H9 (cell line): ENCODE results near the gene DMD. TPM values are rescaled to one million over a fixed set of nuclear protein-coding genes. Genes with fewer than 3 reads are reported as not detected.

Experiments
- DNase-seq: peaks from one replicate; pipeline ENCODE4 v3.0.0-alpha.2; 2017
- H2AFZ ChIP-seq: one replicate; pipeline ENCODE4 v1.6.1; 2013; ENCODE audit warnings: mild to moderate bottlenecking, low read length, control low read depth, moderate library complexity
- H2AK5ac ChIP-seq: 2 replicates; pipeline ENCODE4 v1.6.1; 2013; ENCODE audit warnings: low read length, control low read depth, mixed read lengths; ENCODE audit not compliant: insufficient read length
- H2BK120ac ChIP-seq: one replicate; pipeline ENCODE4 v1.6.1; 2013; ENCODE audit warnings: low read depth, mild to moderate bottlenecking, low read length, control low read depth, inconsistent platforms; ENCODE audit not compliant: poor library complexity, severe bottlenecking
- H2BK12ac ChIP-seq: 2 replicates; pipeline ENCODE4 v1.6.1; 2013; ENCODE audit warnings: low read length, control low read depth, mixed read lengths, low read depth; ENCODE audit not compliant: insufficient read length
- H2BK15ac ChIP-seq: 2 replicates; pipeline ENCODE4 v1.6.1; 2013; ENCODE audit warnings: low read depth, low read length, control low read depth
- H2BK20ac ChIP-seq: one replicate; pipeline ENCODE4 v1.6.1; 2013; ENCODE audit warnings: low read depth, mild to moderate bottlenecking, low read length, control low read depth, inconsistent platforms; ENCODE audit not compliant: poor library complexity, severe bottlenecking
- H2BK5ac ChIP-seq: 2 replicates; pipeline ENCODE4 v1.6.1; 2013; ENCODE audit warnings: low read length, control low read depth, mixed read lengths; ENCODE audit not compliant: insufficient read length
- H3K14ac ChIP-seq: 2 replicates; pipeline ENCODE4 v1.6.1; 2013; ENCODE audit warnings: low read length, control low read depth; ENCODE audit not compliant: insufficient read depth
- H3K18ac ChIP-seq: 2 replicates; pipeline ENCODE4 v1.6.1; 2013; ENCODE audit warnings: low read depth, mild to moderate bottlenecking, mixed read lengths, low read length, control low read depth; ENCODE audit not compliant: insufficient read length
- H3K23ac ChIP-seq: 2 replicates; pipeline ENCODE4 v1.6.1; 2013; ENCODE audit warnings: low read length, control low read depth, mixed read lengths, low read depth; ENCODE audit not compliant: insufficient read length
- H3K23me2 ChIP-seq: 2 replicates; pipeline ENCODE4 v1.6.1; 2013; ENCODE audit warnings: low read depth, mild to moderate bottlenecking, mixed read lengths, low read length, control low read depth; ENCODE audit not compliant: insufficient read length, poor library complexity, severe bottlenecking
- H3K27ac ChIP-seq: 2 replicates; pipeline ENCODE4 v1.5.1; 2013; ENCODE audit warnings: low read length, control low read depth, mixed read lengths, low read depth; ENCODE audit not compliant: insufficient read length
- H3K27me3 ChIP-seq: 2 replicates; pipeline ENCODE4 v1.6.1; 2013; ENCODE audit warnings: low read length, control low read depth, inconsistent platforms; ENCODE audit not compliant: insufficient read depth
- H3K4ac ChIP-seq: 2 replicates; pipeline ENCODE4 v1.6.1; 2013; ENCODE audit warnings: low read depth, mild to moderate bottlenecking, control low read depth, inconsistent platforms, low read length, moderate library complexity
- H3K4me1 ChIP-seq: 2 replicates; pipeline ENCODE4 v1.6.1; 2013; ENCODE audit warnings: low read length, control low read depth, inconsistent platforms; ENCODE audit not compliant: insufficient read depth
- H3K4me2 ChIP-seq: 2 replicates; pipeline ENCODE4 v1.6.1; 2013; ENCODE audit warnings: low read length, control low read depth, mixed read lengths; ENCODE audit not compliant: insufficient read length, insufficient read depth
- H3K56ac ChIP-seq: 2 replicates; pipeline ENCODE4 v1.6.1; 2013; ENCODE audit warnings: low read depth, mild to moderate bottlenecking, mixed read lengths, low read length, control low read depth; ENCODE audit not compliant: insufficient read length
- H3K79me1 ChIP-seq: 2 replicates; pipeline ENCODE4 v1.6.1; 2013; ENCODE audit warnings: low read depth, mild to moderate bottlenecking, moderate library complexity, low read length, control low read depth, inconsistent platforms; ENCODE audit not compliant: insufficient read depth, poor library complexity, severe bottlenecking
- H3K79me2 ChIP-seq: 2 replicates; pipeline ENCODE4 v1.6.1; 2013; ENCODE audit warnings: low read length, control low read depth, inconsistent platforms; ENCODE audit not compliant: insufficient read depth
- H3K9ac ChIP-seq: 2 replicates; pipeline ENCODE4 v1.6.1; 2013; ENCODE audit warnings: low read length, control low read depth, mixed read lengths; ENCODE audit not compliant: insufficient read length; ENCODE audit errors: extremely low read depth
- H3K9me3 ChIP-seq: one replicate; pipeline ENCODE4 v1.6.1; 2013; ENCODE audit warnings: low read depth, low read length, inconsistent platforms; ENCODE audit not compliant: control insufficient read depth
- H3T11ph ChIP-seq: one replicate; pipeline ENCODE4 v1.6.1; 2013; ENCODE audit warnings: mild to moderate bottlenecking, low read length, control low read depth, inconsistent platforms
- H4K20me1 ChIP-seq: one replicate; pipeline ENCODE4 v1.6.1; 2013; ENCODE audit not compliant: control insufficient read depth, insufficient read length, insufficient read depth
- H4K5ac ChIP-seq: 2 replicates; pipeline ENCODE4 v1.6.1; 2013; ENCODE audit warnings: low read depth, mild to moderate bottlenecking, mixed read lengths, low read length, control low read depth; ENCODE audit not compliant: insufficient read length
- H4K8ac ChIP-seq: replicated peaks from 2 replicates; pipeline ENCODE4 v1.6.1; 2013; ENCODE audit warnings: low read length, control low read depth, mixed read lengths, low read depth; ENCODE audit not compliant: insufficient read length
- H4K91ac ChIP-seq: 2 replicates; pipeline ENCODE4 v1.6.1; 2013; ENCODE audit warnings: low read depth, mild to moderate bottlenecking, moderate library complexity, mixed read lengths, low read length, control low read depth; ENCODE audit not compliant: insufficient read length
- H3K27ac Mint-ChIP-seq, 3 experiments: 2 replicates in 2 of 3; 3 replicates in 1 of 3; pipeline ENCODE4 v1.8.0; 2020 to 2021; ENCODE audit warnings: mixed read lengths in 3 of 3, mild to moderate bottlenecking in 1 of 3, moderate library complexity in 1 of 3
- H3K27me3 Mint-ChIP-seq: 2 replicates; pipeline ENCODE4 v1.8.0; 2021; ENCODE audit warnings: low read depth, mild to moderate bottlenecking, moderate library complexity, mixed read lengths
- H3K36me3 Mint-ChIP-seq, 3 experiments: 2 replicates in 2 of 3; 3 replicates in 1 of 3; pipeline ENCODE4 v1.8.0; 2020 to 2021; ENCODE audit warnings: low read depth in 3 of 3, mixed read lengths in 3 of 3; ENCODE audit not compliant: insufficient read depth in 1 of 3
- H3K4me1 Mint-ChIP-seq, 2 experiments: 2 replicates each; pipeline ENCODE4 v1.8.0; 2020; ENCODE audit warnings: mixed read lengths in 2 of 2
- H3K4me3 Mint-ChIP-seq, 2 experiments: 2 replicates in 1 of 2; 3 replicates in 1 of 2; pipeline ENCODE4 v1.8.0; 2020 to 2021; ENCODE audit warnings: mild to moderate bottlenecking in 2 of 2, mixed read lengths in 2 of 2, moderate library complexity in 1 of 2
- H3K9me3 Mint-ChIP-seq, 2 experiments: 2 replicates in 1 of 2; 3 replicates in 1 of 2; pipeline ENCODE4 v1.8.0; 2020; ENCODE audit warnings: mild to moderate bottlenecking in 2 of 2, mixed read lengths in 2 of 2, moderate library complexity in 1 of 2
- whole genome bisulfite sequencing: extraction: QIAGEN DNeasy Blood & Tissue Kit; methylation state at CpG from one replicate; pipeline ENCODE4 v1.1.7; 2013; ENCODE audit warnings: missing lambda C conversion rate, low lambda C conversion rate, mixed read lengths; ENCODE audit not compliant: insufficient read length; ENCODE audit errors: extremely low coverage; 5-methylcytosine and 5-hydroxymethylcytosine counted together
- total RNA-seq: library from RNA; stranded (reverse); gene quantifications from 2 replicates; pipeline ENCODE4 v1.2.1, GENCODE V29; 2021
- TF ChIP-seq, protein P1 (sequence below): fragments of 200-600 bp; sonication (generic); conservative IDR thresholded peaks from 3 replicates; pipeline ENCODE4 v1.8.0; 2021; ENCODE audit warnings: antibody characterized with exemption, mild to moderate bottlenecking

Gene DMD
- total RNA-seq, 1 experiment from 2014 or later = 3.8 TPM

DNA sequence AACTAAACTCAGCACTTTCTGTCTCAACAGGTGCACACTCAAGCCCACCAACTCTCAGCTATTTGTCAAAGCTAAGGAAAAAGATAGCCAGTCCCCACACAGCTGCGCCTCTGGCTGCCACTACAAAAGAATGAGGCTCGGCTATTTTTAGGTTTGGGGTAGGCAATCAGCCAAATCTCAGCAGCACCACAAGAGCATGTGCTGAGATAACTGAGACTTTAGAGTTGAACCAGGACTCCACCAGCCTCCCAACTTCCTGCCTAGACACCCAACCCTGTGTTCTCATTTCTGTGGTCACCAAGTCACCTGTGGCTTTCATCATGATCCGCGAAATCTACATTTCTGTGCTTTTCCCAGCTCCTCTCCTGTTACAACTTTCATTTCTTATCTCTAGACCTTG lies 28.0 kb downstream of the DMD start:
- Histone ChIP-seq H2BK20ac (no peak overlapping the region), H3K4ac (no peak overlapping the region), H3K9ac (no peak overlapping the region), H3K79me1 (no peaks in the 10 kb centered on the region), H2AFZ (peak overlapping the region; percentile 3), H3K56ac (no peak overlapping the region), H3K27ac (no peak overlapping the region), H3K23ac (no peak overlapping the region), H3K9me3 (no peaks in the 10 kb centered on the region), H3T11ph (no peak overlapping the region), H4K20me1 (no peaks in the 10 kb centered on the region), H3K79me2 (no peaks in the 10 kb centered on the region), H3K4me1 (no peaks in the 10 kb centered on the region; the same call in 1 of the 2 replicates), H4K91ac (no peak overlapping the region), H2BK120ac (no peak overlapping the region), H3K18ac (no peak overlapping the region), H3K23me2 (no peaks in the 10 kb centered on the region), H3K27me3 (no peaks in the 10 kb centered on the region; the same call in 1 of the 2 replicates), H2BK5ac (no peak overlapping the region), H2BK15ac (no peak overlapping the region), H2AK5ac (no peak overlapping the region), H2BK12ac (peak overlapping the region; percentile 62), H3K14ac (no peak overlapping the region; the same call in 1 of the 2 replicates), H4K5ac (no peak overlapping the region), H4K8ac (no peak overlapping the region), H3K4me2 (no peak overlapping the region)
- H3K36me3 Mint-ChIP-seq = no peaks in the 10 kb centered on the region; a peak in 1 of 7 replicates
- peaks cover 26% of the 10 kb centered on the region for H3K27me3 Mint-ChIP-seq
- TF ChIP-seq, protein P1, sequence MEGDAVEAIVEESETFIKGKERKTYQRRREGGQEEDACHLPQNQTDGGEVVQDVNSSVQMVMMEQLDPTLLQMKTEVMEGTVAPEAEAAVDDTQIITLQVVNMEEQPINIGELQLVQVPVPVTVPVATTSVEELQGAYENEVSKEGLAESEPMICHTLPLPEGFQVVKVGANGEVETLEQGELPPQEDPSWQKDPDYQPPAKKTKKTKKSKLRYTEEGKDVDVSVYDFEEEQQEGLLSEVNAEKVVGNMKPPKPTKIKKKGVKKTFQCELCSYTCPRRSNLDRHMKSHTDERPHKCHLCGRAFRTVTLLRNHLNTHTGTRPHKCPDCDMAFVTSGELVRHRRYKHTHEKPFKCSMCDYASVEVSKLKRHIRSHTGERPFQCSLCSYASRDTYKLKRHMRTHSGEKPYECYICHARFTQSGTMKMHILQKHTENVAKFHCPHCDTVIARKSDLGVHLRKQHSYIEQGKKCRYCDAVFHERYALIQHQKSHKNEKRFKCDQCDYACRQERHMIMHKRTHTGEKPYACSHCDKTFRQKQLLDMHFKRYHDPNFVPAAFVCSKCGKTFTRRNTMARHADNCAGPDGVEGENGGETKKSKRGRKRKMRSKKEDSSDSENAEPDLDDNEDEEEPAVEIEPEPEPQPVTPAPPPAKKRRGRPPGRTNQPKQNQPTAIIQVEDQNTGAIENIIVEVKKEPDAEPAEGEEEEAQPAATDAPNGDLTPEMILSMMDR = no peak
- 0 out of 7 replicates have a peak overlapping the region, but pooled peaks of 1 of the 3 experiments have one; percentile 2 for H3K27ac Mint-ChIP-seq
- H3K4me3 Mint-ChIP-seq = no peak overlapping the region
- peaks cover 29% of the 10 kb centered on the region in 2 experiments for H3K4me1 Mint-ChIP-seq
- no peak for DNase-seq
- no CpG with 5 or more reads among the region's 4 CpGs for WGBS
- peaks cover 4 to 11% of the 10 kb centered on the region in 2 experiments; a peak in 4 of 5 replicates for H3K9me3 Mint-ChIP-seq
